Ovary (tissue), 9 donors: ENCODE results near the gene HPSE2. TPM values are rescaled to one million over a fixed set of nuclear protein-coding genes. Genes with fewer than 3 reads are reported as not detected.

Experiments used
- DNase-seq, 5 donors: peaks; one replicate each; pipeline ENCODE4 v3.0.0-alpha.2; 2019 to 2020
- H3K27ac ChIP-seq, 2 donors: fragments of 200-600 bp; one replicate each; pipeline versions ENCODE4 v1.5.1 to v1.8.0; 2019 to 2022
- H3K27me3 ChIP-seq: fragments of 200-600 bp; one replicate; pipeline ENCODE4 v1.8.0; 2022
- H3K36me3 ChIP-seq: fragments of 200-600 bp; sonication (generic); one replicate; pipeline ENCODE4 v1.5.1; 2019
- H3K4me1 ChIP-seq: one replicate; pipeline ENCODE4 v1.8.1; 2013; ENCODE audit warnings: mild to moderate bottlenecking, moderate library complexity; ENCODE audit not compliant: insufficient read depth
- H3K4me3 ChIP-seq: fragments of 200-600 bp; sonication (generic); one replicate; pipeline ENCODE4 v1.5.1; 2017
- H3K9me3 ChIP-seq, 2 donors: fragments of 200-600 bp in 1 of 2; sonication (generic) in 1 of 2; one replicate each; pipeline versions ENCODE4 v1.5.1 to v1.8.1; 2013 to 2019; ENCODE audit warnings: mild to moderate bottlenecking in 1 of 2, moderate library complexity in 1 of 2
- EP300 ChIP-seq: sonication (generic); formaldehyde crosslinking; IDR thresholded peaks from one replicate; pipeline ENCODE4 v1.6.1; 2017; ENCODE audit warnings: antibody characterized with exemption
- POLR2A ChIP-seq: fragments of 450-650 bp; IDR thresholded peaks from one replicate; pipeline ENCODE4 v1.6.1; 2017; ENCODE audit warnings: antibody characterized with exemption, mild to moderate bottlenecking, moderate library complexity
- WGBS, 3 donors: extraction: QIAGEN DNeasy Blood & Tissue Kit in 1 of 3; methylation state at CpG; one replicate each; pipeline versions ENCODE4 v1.1.5 to v1.1.7; 2013 to 2017; 5-methylcytosine and 5-hydroxymethylcytosine counted together
- intact Hi-C, 4 donors: fragments of 100-400 bp; cut with DNase I; formaldehyde crosslinking; loops; one replicate each; pipeline versions ENCODE4 v1.11.0 to v1.15.1; 2022 to 2023
- polyA plus RNA-seq, 2 donors: library from polyadenylated mRNA; stranded (reverse); fragments of 200-250 nt in 1 of 2; fragments of 350-450 nt in 1 of 2; fragmentation: Illumina TruSeq in 1 of 2; extraction: RNeasy Lipid Tissue Mini Kit (QIAGEN cat#74804) in 1 of 2; gene quantifications; one replicate each; pipeline ENCODE4 v1.2.3, GENCODE V29; 2013 to 2014
- total RNA-seq, 7 donors: library from RNA; depleted of rRNA in 2 of 7; stranded (reverse); fragments of >200 nt in 2 of 7; fragmentation: NEBNext Ultra II Directional in 3 of 7; extraction: Animal tissue kit (Norgen Biotek cat#: 25700) in 3 of 7; gene quantifications; one replicate each; pipeline versions ENCODE4 v1.1.0 to v1.2.4, GENCODE V29; 2016 to 2023
- TF ChIP-seq, protein P1 (sequence below), 3 donors: fragments of 450-650 bp in 2 of 3; fragments of 200-600 bp in 1 of 3; IDR thresholded peaks; one replicate each; pipeline versions ENCODE4 v1.5.1 to v1.8.0; 2016 to 2022; ENCODE audit warnings: antibody characterized with exemption in 3 of 3, mild to moderate bottlenecking in 1 of 3
- donor health status: DM: no; HTN: no; CAD: no; lungs with moderate emphysema.
- donor health status: DM: no; HTN: no; CAD: no.
- donor health status: Bipolar disorder and iron deficiency.
- donor health status: DM: yes; HTN: yes; CAD: no.
- donor health status: DM: no; HTN: no; CAD: no.
- donor health status: DM: yes; HTN: yes; CAD: no.

HPSE2 gene
- total and polyA plus RNA-seq, 9 donors: 0.07 to 1.2 (median 0.12) TPM; not detected in 4

DNA sequence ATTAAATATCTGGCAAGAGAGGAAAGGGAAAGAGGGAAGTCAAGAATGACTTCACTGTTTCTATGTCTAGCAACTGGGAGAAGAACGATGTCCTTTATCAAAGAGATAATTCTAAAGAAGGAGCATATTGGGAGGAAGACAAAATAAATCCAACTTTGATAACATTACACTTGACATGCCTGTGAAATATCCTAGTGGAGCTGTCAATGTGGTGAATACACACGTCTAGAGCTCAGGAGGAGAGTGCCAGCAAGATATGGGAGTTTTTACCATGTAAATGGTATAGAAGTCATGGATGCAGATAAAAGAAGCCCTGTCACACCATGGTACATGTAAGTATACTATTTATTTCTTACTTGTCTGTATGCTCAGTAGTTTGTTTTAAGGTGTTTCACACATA is 356.7 kb downstream of the HPSE2 start:
- intact Hi-C loops: no loop called here
- 15 to 32% (median 21%) methylated on average over 2 of the region's 2 CpGs for WGBS, 3 donors
- TF ChIP-seq, protein P1, sequence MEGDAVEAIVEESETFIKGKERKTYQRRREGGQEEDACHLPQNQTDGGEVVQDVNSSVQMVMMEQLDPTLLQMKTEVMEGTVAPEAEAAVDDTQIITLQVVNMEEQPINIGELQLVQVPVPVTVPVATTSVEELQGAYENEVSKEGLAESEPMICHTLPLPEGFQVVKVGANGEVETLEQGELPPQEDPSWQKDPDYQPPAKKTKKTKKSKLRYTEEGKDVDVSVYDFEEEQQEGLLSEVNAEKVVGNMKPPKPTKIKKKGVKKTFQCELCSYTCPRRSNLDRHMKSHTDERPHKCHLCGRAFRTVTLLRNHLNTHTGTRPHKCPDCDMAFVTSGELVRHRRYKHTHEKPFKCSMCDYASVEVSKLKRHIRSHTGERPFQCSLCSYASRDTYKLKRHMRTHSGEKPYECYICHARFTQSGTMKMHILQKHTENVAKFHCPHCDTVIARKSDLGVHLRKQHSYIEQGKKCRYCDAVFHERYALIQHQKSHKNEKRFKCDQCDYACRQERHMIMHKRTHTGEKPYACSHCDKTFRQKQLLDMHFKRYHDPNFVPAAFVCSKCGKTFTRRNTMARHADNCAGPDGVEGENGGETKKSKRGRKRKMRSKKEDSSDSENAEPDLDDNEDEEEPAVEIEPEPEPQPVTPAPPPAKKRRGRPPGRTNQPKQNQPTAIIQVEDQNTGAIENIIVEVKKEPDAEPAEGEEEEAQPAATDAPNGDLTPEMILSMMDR (IDR thresholded peaks at IDR 0.05): no peak
- TF ChIP-seq POLR2A (no peak), EP300 (no peak)
- Histone ChIP-seq H3K36me3 (no peaks in the 10 kb centered on the region), H3K27ac (no peak overlapping the region), H3K4me3 (no peak overlapping the region), H3K9me3 (no peaks in the 10 kb centered on the region), H3K27me3 (no peaks in the 10 kb centered on the region), H3K4me1 (no peaks in the 10 kb centered on the region)
- no peak for DNase-seq

- 30 to 45% (median 38%) methylated on average over 2 of the region's 2 CpGs for WGBS, 3 donors
- H3K4me1 ChIP-seq: no peaks in the 10 kb centered on the region
- no peak overlapping the region for H3K4me3 ChIP-seq
- H3K27me3 ChIP-seq: no peaks in the 10 kb centered on the region
- no peak for DNase-seq
- no peak overlapping the region for H3K27ac ChIP-seq
- no peaks in the 10 kb centered on the region for H3K9me3 ChIP-seq
- no peaks in the 10 kb centered on the region for H3K36me3 ChIP-seq
- TF ChIP-seq POLR2A (no peak), EP300 (no peak)
- TF ChIP-seq, protein P1 (IDR thresholded peaks at IDR 0.05): no peak
- intact Hi-C loops: no loop called here
Measured at GRCh38 chr10:98878418-98878817, 357.2 kb downstream of the HPSE2 start.

GRCh38 chr10:98861962-98862361 is 373.7 kb downstream of the HPSE2 start:
- H3K36me3 ChIP-seq: no peaks in the 10 kb centered on the region
- no peaks in the 10 kb centered on the region for H3K9me3 ChIP-seq
- no peak overlapping the region for H3K4me3 ChIP-seq
- no peak for DNase-seq
- intact Hi-C loops: no loop called here
- TF ChIP-seq POLR2A: no peak
- TF ChIP-seq, protein P1 (IDR thresholded peaks at IDR 0.05): no peak
- no peak for TF ChIP-seq EP300
- no peak overlapping the region for H3K27ac ChIP-seq
- H3K4me1 ChIP-seq: no peaks in the 10 kb centered on the region
- H3K27me3 ChIP-seq: no peaks in the 10 kb centered on the region
- 91 to 96% (median 91%) methylated on average over 2 of the region's 2 CpGs for WGBS, 3 donors

GRCh38 chr10:98858525-98858924 is 377.1 kb downstream of the HPSE2 start:
- no peak overlapping the region for H3K27ac ChIP-seq
- H3K36me3 ChIP-seq: no peaks in the 10 kb centered on the region
- no peaks in the 10 kb centered on the region for H3K4me1 ChIP-seq
- intact Hi-C loops: no loop called here
- no peak overlapping the region for H3K4me3 ChIP-seq
- H3K9me3 ChIP-seq: no peaks in the 10 kb centered on the region
- no peak for TF ChIP-seq POLR2A
- TF ChIP-seq EP300: no peak
- TF ChIP-seq, protein P1 (IDR thresholded peaks at IDR 0.05): no peak
- WGBS, 3 donors: 88 to 94% (median 92%) methylated on average over 2 of the region's 2 CpGs
- H3K27me3 ChIP-seq: no peaks in the 10 kb centered on the region
- DNase-seq: no peak
